ENCODE measurements around the gene DBN1.
"Not testable (repeated sequence)": the region's sequence is repeated elsewhere in the genome, so short reads cannot be mapped to it uniquely, and the experiment has no call there.

DBN1 gene

DNA sequence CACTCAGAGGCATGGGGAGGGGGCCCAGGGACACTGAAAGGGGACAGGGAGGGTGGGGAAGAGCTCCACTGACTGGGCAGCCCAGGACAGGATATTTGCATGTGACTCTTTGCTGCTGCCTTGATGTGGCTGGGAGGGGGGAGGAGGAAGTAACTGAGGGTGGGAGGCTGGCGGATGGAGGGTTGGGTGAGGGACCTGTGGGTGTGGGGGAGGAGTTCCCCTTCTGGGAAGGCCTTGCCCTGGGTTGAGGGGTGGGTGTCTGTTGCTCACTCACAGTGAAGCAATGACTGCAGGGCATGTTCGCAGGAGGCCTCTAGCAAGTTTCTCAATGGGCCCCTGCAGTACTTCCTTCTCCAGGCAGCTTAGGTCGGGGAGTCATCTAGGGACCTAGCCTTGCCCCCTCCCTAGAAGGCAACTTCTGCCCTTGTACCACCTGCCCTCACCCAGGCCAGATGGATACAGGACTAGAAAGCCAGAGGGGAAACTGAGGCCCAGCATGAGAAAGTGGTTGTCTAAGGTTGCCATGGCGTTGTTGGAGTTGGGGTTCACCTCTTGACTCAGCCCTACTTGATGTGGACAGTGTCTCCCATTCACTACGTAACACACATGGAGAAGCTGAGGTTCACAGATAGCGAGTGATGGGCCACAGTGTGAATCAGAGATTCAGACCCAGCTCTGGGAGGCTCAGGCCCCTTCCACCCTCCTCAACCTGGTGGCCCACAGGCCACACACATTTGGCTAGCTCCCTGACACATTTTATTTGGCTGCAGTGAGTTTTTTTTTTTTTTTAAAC lies 44.0 kb downstream of the DBN1 start:
- FAIRE-seq: no peak

DNA sequence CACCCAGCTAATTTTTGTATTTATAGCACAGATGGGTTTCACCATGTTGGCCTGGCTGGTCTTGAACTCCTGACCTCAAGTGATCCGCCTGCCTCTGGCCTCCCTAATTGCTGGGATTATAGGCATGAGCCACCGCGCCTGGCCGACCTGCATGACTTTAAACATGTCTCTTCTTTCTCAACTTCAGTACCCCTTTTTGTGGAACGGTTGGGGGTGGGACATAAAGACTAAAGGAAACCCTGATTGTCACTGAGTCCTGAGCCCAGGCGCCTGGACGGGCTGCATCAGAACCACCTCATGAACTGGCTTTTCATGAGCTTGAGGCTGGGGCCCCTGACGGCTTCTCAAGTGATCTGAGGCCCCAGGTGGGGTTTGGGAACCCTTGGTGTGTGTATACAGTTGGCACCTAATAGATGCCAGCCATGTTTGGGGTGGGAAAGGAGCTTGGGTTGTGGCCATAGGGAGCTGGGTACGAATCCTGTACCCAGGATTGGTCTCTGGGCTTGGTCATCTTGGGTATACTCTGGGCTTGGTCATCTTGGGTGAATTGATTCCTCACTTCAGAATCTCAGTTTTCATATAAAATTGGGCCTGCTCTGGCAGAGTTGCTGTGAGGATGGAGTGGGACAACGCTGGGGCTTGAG lies 44.7 kb downstream of the DBN1 start:
- FAIRE-seq: no peak

DNA sequence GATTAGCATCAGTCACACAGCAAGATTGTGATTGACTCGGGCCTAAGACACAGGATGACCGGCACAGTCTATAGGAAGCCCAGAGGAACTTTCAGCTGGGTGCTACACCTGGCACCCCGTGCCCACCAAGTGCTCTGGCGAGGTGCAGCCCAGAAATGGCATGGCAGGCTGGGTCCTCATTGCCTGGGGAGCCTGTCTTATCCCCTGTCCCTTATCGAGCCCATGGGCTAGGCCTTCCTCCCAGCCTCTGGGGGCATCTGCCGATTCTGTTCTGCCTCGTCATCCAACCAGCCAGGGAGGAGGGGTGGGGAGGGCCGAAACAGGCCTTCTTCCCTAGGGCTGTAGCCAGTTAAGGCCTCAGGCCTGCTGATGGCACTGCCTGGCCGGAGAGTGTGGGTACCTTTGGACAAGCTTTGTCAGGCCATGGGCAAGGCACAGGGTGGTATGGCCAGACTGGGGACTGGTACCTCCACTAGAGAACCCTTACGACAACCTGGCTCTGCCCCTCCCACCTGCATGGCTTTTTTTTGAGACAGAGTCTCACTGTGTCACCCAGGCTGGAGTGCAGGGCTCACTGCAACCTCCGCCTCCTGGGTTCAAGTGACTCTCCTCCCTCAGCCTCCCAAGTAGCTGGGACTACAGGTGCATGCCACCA lies 45.4 kb downstream of the DBN1 start:
- no peak for FAIRE-seq

DNA sequence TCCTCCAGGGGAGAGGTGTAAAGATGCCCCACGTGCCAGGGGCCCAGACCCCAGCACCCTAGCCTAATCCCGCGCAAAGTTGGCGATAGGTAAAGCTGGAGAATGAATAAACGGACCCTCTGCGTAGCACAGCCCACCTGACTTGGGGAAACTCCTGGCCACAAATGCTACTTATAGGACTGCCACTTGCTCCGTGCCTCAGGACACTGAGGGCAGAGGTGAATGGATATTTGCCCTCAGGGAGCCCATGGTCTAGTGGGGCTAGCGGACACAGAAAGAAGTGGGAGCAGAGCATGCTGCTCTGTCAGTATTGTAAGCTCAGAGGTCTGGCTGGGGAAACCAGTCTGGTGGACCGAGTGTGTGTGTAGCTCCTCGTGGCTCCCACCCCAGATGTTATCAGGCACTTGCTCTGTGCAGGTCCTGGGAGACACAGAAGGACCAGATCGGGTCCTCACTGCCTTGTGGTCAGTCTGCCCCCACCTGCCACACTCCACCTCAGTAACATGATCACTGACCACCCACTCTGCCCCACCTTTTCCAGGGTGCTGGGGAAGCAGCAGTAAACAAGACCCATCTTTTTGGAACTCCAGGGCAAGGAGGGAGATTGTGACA lies 46.1 kb downstream of the DBN1 start:
- FAIRE-seq: no peak

DNA sequence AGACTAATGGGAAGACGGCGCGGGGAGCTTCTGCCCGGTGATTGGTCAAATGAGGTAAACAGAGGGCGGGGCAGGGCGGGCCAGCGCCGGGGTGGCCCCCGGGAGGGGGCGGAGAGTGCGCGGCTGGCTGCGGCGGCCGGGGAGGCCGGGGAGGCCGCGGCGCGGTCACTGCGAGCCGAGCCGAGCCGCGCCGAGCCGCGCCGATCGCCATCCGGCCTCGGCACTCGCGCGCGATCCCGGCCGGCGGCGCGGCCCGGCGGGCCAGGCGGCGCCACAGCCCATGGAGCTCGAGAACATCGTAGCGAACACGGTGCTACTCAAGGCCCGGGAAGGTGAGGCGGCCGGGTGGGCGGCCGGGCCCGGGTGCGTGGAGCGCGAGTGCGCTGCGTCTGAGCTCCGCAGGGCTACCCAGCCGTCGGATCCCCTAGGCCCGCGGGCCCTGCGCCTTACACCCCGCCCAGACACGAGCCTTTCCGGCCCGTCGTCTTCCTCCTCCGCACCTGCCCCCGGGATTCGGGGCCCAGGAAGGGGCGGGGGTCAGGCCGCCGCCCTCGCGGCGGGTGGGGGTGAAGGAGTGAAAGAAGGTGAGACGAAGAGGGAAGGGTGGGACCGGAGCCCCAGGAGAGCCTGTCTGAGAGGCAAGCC lies 46.7 kb downstream of the DBN1 start, which contains the start of gene GRK6:
TSS of gene GRK6 (plus strand) at position 111 of the 645 bp plus-strand sequence. CDS start at position 281, 170 bp downstream.
- no peak for FAIRE-seq

- FAIRE-seq: peak; percentile 98
These were observed 47.5 kb downstream of the DBN1 start for GRCh38 chr5:177425801-177426565.

- no peak for FAIRE-seq
These were observed 48.1 kb downstream of the DBN1 start for GRCh38 chr5:177425196-177425800.

DNA sequence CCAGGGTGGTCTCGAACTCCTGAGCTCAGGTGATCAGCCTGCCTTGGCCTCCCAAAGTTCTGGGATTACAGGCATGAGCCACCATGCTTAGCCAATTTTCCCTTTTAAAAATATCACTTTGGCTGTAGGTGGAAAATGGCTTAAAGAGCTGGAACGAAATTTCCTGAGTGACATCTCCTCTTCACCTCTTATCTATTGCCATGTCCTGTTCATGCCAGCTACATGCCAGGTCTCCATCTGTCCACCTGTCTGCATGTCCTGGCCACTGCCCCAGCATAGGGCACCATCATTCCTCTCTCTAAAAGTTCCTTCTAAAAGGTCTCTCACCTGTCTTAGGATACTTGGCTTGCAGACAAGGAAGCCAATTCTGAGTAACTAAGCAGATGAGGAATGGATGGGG lies 49.8 kb downstream of the DBN1 start:
- FAIRE-seq: no peak

GRCh38 chr5:177421062-177421798 lies 52.2 kb downstream of the DBN1 start:
- no peak for FAIRE-seq

DNA sequence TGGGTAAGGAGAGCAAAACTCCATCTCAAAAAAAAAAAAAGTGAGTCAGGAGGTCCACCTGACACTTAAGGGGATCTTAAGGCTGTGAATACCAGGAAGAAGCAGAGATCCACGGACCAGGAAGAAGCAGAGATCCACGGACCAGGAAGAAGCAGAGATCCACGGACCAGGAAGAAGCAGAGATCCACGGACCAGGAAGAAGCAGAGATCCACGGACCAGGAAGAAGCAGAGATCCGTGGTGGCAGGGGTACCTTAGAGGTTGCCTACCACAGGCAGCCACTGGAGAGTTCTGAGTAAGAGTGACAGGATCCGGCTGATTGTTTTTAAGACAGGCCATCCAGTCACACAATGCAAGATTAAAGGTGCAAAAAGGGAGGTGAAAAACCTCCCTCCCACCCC lies 53.0 kb downstream of the DBN1 start:
- not testable (repeated sequence) for FAIRE-seq

- no peak for FAIRE-seq
These were observed 54.4 kb downstream of the DBN1 start for GRCh38 chr5:177419046-177419445.

- not testable (repeated sequence) for FAIRE-seq
These were observed 56.4 kb downstream of the DBN1 start for GRCh38 chr5:177417081-177417480.

DNA sequence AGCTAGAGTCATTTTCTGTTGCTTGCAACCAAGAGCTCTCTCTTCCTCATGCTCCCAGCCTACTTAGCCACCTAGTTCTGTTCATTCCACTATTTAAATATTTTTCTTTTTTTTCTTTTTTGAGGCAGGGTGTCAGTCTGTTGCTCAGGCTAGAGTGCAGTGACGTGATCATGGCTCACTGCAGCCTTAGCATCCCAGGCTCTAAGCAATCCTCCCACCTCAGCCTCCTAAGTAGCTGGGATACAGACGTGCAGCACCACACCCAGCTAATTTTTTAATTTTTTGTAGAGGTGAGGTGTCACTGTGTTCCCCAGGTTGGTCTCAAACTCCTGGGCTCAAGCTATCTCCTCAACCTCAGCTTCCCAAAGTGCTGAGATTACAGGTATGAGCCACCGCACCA lies 59.0 kb downstream of the DBN1 start:
- FAIRE-seq: no peak

DNA sequence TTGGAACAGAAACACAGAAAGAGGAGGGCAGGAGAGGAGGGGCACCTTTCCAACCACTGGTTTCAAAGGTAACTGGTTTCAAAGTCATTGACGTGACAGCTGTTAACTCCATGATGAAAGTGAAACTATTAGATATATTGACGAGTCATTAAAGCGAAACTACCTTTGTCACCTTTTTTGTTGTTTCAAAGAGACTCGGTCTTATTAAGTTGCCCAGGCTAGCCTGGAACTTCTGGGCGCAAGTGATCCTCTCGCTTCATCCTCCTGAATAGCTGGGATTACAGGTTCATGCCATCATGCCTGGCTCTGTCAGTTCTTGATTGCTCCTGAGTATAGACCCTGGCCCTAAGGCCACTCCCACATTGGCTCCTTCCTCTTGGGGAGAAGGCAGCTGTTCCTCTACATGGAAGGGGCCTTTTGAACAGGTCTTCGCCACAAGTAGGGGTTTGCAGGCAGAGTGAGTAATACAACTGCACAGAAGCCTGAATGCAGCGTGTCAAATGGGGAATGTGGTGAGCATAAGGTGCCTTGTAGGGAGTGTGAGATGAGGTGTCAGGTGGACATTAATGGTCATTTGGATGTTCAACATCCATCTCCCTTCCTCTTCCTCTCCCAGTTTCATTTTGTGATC lies 60.7 kb downstream of the DBN1 start:
- no peak for FAIRE-seq

- FAIRE-seq: no peak
These were observed 62.9 kb downstream of the DBN1 start for GRCh38 chr5:177410575-177410974.

GRCh38 chr5:177409043-177409801 lies 64.2 kb downstream of the DBN1 start, which contains the start of gene F12:
Gene F12 (minus strand): TSS chr5:177409564. CDS start chr5:177409527, 37 bp downstream.
- FAIRE-seq: no peak

Measured in endometrium (tissue), 2 donors.